Measurements from ENCODE around the gene ZNF546. TPM values are rescaled to one million over a fixed set of nuclear protein-coding genes. Genes with fewer than 3 reads are reported as not detected.

ZNF546 gene
- total and polyA plus RNA-seq, 8 donors, result 1.2 to 5.9 (median 2.8) TPM

DNA sequence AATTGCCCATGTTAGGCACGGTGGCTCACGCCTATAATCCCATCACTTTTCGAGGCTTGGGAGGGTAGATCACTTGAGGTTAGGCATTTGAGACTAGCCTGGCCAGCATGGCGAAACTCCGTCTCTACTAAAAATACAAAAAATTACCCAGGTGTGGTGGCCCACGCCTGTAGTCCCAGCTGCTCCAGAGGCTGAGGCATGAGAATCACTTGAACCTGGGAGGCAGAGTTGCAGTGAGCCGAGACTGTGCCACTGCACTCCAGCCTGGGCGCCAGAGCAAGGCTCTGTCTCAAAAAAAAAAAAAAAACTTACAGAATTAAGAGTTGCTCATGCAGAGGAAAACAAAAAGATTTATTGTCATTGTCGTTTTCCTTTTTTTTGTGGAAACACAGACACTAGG is 29.3 kb upstream of the ZNF546 start:
- Histone ChIP-seq H3K9me3 (no peaks in the 10 kb centered on the region), H3K36me3 (no peaks in the 10 kb centered on the region), H3K27me3 (no peaks in the 10 kb centered on the region), H3K4me1 (peaks cover 0 to 7% (median 6%) of the 10 kb centered on the region in 3 donors), H3K27ac (no peak overlapping the region), H3K4me3 (no peak overlapping the region)
- DNase-seq (no peak), ATAC-seq (no peak), FAIRE-seq (no peak)
- intact Hi-C loops (cut with DNase I), result loop anchor here in 1 of 3 donors (10.0 kb wide), 1 partner anchor 73 kb away; no protein-coding TSS in a partner anchor
- WGBS, 2 donors, result 82 to 88% methylated on average over 9 of the region's 9 CpGs
- TF ChIP-seq, protein P1, sequence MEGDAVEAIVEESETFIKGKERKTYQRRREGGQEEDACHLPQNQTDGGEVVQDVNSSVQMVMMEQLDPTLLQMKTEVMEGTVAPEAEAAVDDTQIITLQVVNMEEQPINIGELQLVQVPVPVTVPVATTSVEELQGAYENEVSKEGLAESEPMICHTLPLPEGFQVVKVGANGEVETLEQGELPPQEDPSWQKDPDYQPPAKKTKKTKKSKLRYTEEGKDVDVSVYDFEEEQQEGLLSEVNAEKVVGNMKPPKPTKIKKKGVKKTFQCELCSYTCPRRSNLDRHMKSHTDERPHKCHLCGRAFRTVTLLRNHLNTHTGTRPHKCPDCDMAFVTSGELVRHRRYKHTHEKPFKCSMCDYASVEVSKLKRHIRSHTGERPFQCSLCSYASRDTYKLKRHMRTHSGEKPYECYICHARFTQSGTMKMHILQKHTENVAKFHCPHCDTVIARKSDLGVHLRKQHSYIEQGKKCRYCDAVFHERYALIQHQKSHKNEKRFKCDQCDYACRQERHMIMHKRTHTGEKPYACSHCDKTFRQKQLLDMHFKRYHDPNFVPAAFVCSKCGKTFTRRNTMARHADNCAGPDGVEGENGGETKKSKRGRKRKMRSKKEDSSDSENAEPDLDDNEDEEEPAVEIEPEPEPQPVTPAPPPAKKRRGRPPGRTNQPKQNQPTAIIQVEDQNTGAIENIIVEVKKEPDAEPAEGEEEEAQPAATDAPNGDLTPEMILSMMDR (IDR thresholded peaks at IDR 0.05), result no peak

DNA sequence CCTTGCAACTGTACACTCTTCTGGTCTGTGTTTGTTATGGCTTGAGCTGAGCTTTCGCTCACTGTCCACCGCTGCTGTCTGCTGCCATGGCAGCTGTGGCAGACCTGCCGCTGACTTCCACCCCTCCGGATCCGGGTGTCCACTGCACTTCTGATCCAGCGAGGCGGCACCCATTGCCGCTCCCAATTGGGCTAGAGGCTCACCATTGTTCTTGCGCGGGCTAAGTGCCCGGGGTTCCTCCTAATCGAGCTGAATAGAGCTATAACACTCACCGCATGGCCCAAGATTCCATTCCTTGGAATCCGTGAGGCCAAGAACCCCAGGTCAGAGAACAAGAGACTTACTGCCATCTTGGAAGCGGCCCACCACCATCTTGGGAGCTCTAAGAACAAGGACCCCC is 28.1 kb upstream of the ZNF546 start:
- H3K36me3 ChIP-seq, result no peaks in the 10 kb centered on the region
- no peak overlapping the region for H3K4me3 ChIP-seq
- intact Hi-C loops (cut with DNase I), result loop anchor here in 1 of 3 donors (10.0 kb wide), 1 partner anchor 74 kb away; no protein-coding TSS in a partner anchor
- no peak for FAIRE-seq
- no peaks in the 10 kb centered on the region for H3K9me3 ChIP-seq
- H3K4me1 ChIP-seq, result peaks cover 0 to 7% (median 6%) of the 10 kb centered on the region in 3 donors
- no peak for ATAC-seq
- no peak for DNase-seq
- WGBS, 2 donors, result 95 to 98% methylated on average over 15 of the region's 15 CpGs
- no peaks in the 10 kb centered on the region for H3K27me3 ChIP-seq
- H3K27ac ChIP-seq, result no peak overlapping the region
- TF ChIP-seq, protein P1 (IDR thresholded peaks at IDR 0.05), result no peak

DNA sequence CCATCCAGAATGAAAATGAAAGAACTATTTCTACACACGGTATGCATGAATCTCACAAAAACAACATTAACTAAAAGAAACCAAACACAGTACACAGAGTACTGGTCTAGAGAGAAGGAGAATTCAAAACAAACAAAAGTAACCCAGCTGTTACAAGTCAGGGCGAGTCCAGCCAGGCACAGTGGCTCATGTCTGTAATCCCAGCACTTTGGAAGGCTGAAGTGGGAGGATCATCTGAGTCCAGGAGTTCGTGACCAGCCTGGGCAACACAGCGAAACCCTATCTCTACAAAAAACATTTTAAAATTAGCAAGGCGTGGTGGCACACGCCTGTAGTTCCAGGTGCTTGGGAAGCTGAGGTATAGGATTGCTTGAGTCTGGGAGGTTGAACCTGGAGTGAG is 27.6 kb upstream of the ZNF546 start:
- ATAC-seq, result no peak
- no peak overlapping the region for H3K4me3 ChIP-seq
- DNase-seq, result no peak
- intact Hi-C loops (cut with DNase I), result loop anchor here in 1 of 3 donors (10.0 kb wide), 1 partner anchor 74 kb away; no protein-coding TSS in a partner anchor
- H3K9me3 ChIP-seq, result no peaks in the 10 kb centered on the region
- 88 to 95% methylated on average over 6 of the region's 6 CpGs for WGBS, 2 donors
- no peak for FAIRE-seq
- H3K27me3 ChIP-seq, result no peaks in the 10 kb centered on the region
- peaks cover 0 to 4% (median 2%) of the 10 kb centered on the region in 3 donors for H3K36me3 ChIP-seq
- TF ChIP-seq, protein P1 (IDR thresholded peaks at IDR 0.05), result no peak
- H3K4me1 ChIP-seq, result peaks cover 0 to 7% (median 6%) of the 10 kb centered on the region in 3 donors
- H3K27ac ChIP-seq, result no peak overlapping the region

DNA sequence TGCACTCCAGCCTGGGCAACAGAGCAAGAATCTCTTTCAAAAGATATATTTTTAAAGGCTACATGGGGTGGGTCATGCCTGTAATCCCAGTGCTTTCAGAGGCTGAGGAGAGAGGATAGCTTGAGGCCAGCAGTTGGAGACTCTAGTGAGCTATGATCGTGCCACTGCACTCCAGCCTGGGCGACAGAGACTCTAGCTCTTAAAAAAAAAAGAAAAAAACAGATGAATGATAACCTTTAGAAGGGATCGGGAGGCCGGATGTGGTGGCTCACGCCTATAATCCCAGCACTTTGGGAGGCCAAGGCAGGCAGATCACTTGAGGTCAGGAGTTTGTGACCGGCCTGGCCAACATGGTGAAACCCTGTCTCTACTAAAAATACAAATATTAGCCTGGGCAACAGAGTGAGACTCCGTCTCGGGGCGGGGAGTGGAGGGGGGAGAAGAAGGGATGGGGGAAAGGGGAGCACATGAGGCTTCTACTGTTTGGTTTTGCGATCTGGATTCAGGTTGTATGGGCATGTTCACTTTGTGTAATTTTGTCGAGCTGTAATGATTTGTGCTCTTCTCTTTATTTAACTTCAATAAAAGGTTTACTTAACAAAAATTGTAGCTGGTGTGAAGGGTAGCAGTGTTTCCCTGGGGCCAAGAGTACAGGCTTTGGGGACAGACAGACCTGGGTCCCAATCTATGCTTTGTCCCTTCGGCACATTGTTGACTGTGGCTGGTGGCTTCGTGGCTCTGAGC is 27.0 kb upstream of the ZNF546 start:
- Histone ChIP-seq H3K4me3 (peak overlapping the region; percentile 16 to 93 (median 68)), H3K27ac (peak overlapping the region; percentile 61 to 91 (median 79)), H3K27me3 (no peaks in the 10 kb centered on the region), H3K9me3 (no peaks in the 10 kb centered on the region), H3K36me3 (peaks cover 0 to 8% (median 8%) of the 10 kb centered on the region in 3 donors), H3K4me1 (peaks cover 0 to 7% (median 6%) of the 10 kb centered on the region in 3 donors)
- intact Hi-C loops (cut with DNase I), result loop anchor here in 1 of 3 donors (10.0 kb wide), 1 partner anchor 75 kb away; no protein-coding TSS in a partner anchor
- ATAC-seq, result no peak
- WGBS, 2 donors, result 63 to 66% methylated on average over 13 of the region's 13 CpGs
- FAIRE-seq, result no peak
- TF ChIP-seq, protein P1 (IDR thresholded peaks at IDR 0.05), result no peak
- no peak for DNase-seq

DNA sequence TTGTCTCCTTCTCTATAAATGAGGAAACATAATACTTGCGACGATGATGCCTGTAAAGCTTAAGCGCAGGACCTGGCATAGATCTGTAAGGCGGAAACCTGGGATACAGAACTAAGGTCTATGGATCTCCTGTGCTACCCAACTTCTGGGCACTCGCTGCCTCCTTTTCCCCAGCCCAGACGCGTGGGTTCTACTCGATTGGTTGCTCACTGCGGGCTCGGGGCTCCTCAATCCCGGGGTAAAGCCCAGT is 26.5 kb upstream of the ZNF546 start:
- 3 to 6% methylated on average over 11 of the region's 11 CpGs for WGBS, 2 donors
- no peak for FAIRE-seq

More for the DNA sequence above, 26.5 kb upstream of the ZNF546 start:
- DNase-seq, result no peak
- Histone ChIP-seq H3K4me3 (peak overlapping the region; percentile 16 to 93 (median 68)), H3K36me3 (peaks cover 0 to 8% (median 8%) of the 10 kb centered on the region in 3 donors), H3K27ac (peak overlapping the region; percentile 61 to 91 (median 79)), H3K4me1 (peaks cover 0 to 7% (median 6%) of the 10 kb centered on the region in 3 donors), H3K27me3 (no peaks in the 10 kb centered on the region), H3K9me3 (no peaks in the 10 kb centered on the region)
- TF ChIP-seq, protein P1 (IDR thresholded peaks at IDR 0.05), result no peak
- peak in 3 of 4 donors; percentile 47 to 55 (median 53) for ATAC-seq
- intact Hi-C loops (cut with DNase I), result no loop called here

All from pancreas (tissue), 10 donors.